Endothelial cell of umbilical vein (primary cell): ENCODE data around the gene NTMT1. TPM values are rescaled to one million over a fixed set of nuclear protein-coding genes. Genes with fewer than 3 reads are reported as not detected.
A peak's percentile ranks its signal among the peaks of the same experiment; 100 is the strongest.

Experiments used
- BruUV-seq: library from RNA; stranded (reverse); fragments of 400-500 nt; replicated peaks from 2 replicates; lab custom pipeline; 2021; lab: Mats Ljungman, UMichigan
- CTCF ChIA-PET: fragments of 300-600, 350-600 bp; sonication (Branson Sonifier 250); formaldehyde crosslinking; loops from one replicate; lab custom pipeline; 2021; ENCODE audit warnings: antibody characterized with exemption, inconsistent platforms; lab: Charles Lee
- POLR2A ChIA-PET: fragments of 300-600, 350-600 bp; sonication (Branson Sonifier 250); formaldehyde crosslinking; loops from one replicate; lab custom pipeline; 2021; ENCODE audit warnings: antibody characterized with exemption, inconsistent platforms; lab: Charles Lee
- DNase-seq: peaks from one replicate; pipeline ENCODE4 v3.0.0-alpha.2; 2011; ENCODE audit warnings: low read depth, low spot score
- FAIRE-seq: peaks from 2 replicates; lab custom pipeline; 2011; peaks lifted over from hg19 to GRCh38; lab: Jason Lieb, UNC
- H2AFZ ChIP-seq: 2 replicates; pipeline ENCODE4 v1.6.0; 2012; ENCODE audit warnings: low read depth, low read length, control low read depth, inconsistent platforms
- H3K27ac ChIP-seq: 2 replicates; pipeline ENCODE4 v1.5.1; 2011; ENCODE audit warnings: low read depth, mild to moderate bottlenecking, control low read depth, low read length, moderate library complexity; ENCODE audit not compliant: insufficient read depth
- H3K27me3 ChIP-seq, 2 experiments: 2 replicates each; pipeline versions ENCODE4 v1.6.0 to v1.6.1; 2011; ENCODE audit warnings: low read length in 2 of 2, mixed read lengths in 1 of 2; ENCODE audit not compliant: control insufficient read depth in 2 of 2, insufficient read depth in 2 of 2
- H3K36me3 ChIP-seq, 2 experiments: 2 replicates in 1 of 2; 3 replicates in 1 of 2; pipeline ENCODE4 v1.5.1; 2011; ENCODE audit warnings: low read length in 2 of 2, mild to moderate bottlenecking in 1 of 2, moderate library complexity in 1 of 2; ENCODE audit not compliant: control insufficient read depth in 2 of 2, insufficient read depth in 2 of 2; ENCODE audit errors: extremely low read depth in 1 of 2
- H3K4me1 ChIP-seq: 3 replicates; pipeline ENCODE4 v1.5.1; 2011; ENCODE audit warnings: mild to moderate bottlenecking, low read length; ENCODE audit not compliant: control insufficient read depth, insufficient read depth; ENCODE audit errors: extremely low read depth
- H3K4me2 ChIP-seq: 2 replicates; pipeline ENCODE4 v1.6.1; 2011; ENCODE audit warnings: low read length, control low read depth, mixed read lengths; ENCODE audit not compliant: insufficient read depth
- H3K4me3 ChIP-seq, 3 experiments: fragments of 200-600 bp in 1 of 3; sonication (generic), shearing (Covaris generic) in 1 of 3; replicated peaks in 1 of 3; 2 replicates each; pipeline ENCODE4 v1.5.1; 2011 to 2016; ENCODE audit warnings: control low read depth in 3 of 3, low read length in 3 of 3, mild to moderate bottlenecking in 2 of 3, inconsistent platforms in 1 of 3, low read depth in 1 of 3, moderate library complexity in 1 of 3; ENCODE audit not compliant: insufficient read depth in 1 of 3
- H3K79me2 ChIP-seq: 2 replicates; pipeline ENCODE4 v1.6.0; 2012; ENCODE audit warnings: low read length, inconsistent platforms; ENCODE audit not compliant: control insufficient read depth, insufficient read depth
- H3K9ac ChIP-seq: replicated peaks from 2 replicates; pipeline ENCODE3; 2011; ENCODE audit warnings: low read length, control low read depth; ENCODE audit not compliant: insufficient read depth; ENCODE audit errors: extremely low read depth
- H3K9me1 ChIP-seq: replicated peaks from 3 replicates; pipeline ENCODE4 v1.6.0; 2011; ENCODE audit warnings: mild to moderate bottlenecking, low read length; ENCODE audit not compliant: control insufficient read depth, insufficient read depth; ENCODE audit errors: extremely low read depth
- H3K9me3 ChIP-seq: replicated peaks from 2 replicates; pipeline ENCODE4 v1.5.1; 2012; ENCODE audit warnings: low read length, inconsistent platforms; ENCODE audit not compliant: control insufficient read depth, insufficient read depth
- H4K20me1 ChIP-seq: replicated peaks from 2 replicates; pipeline ENCODE3; 2011; ENCODE audit warnings: mild to moderate bottlenecking, low read length; ENCODE audit not compliant: control insufficient read depth, insufficient read depth; ENCODE audit errors: extremely low read depth
- CTCF ChIP-seq, 2 donors: IDR thresholded peaks; 1 replicate in 1 of 2; 2 replicates in 1 of 2; pipeline ENCODE4 v1.5.1; 2011; ENCODE audit warnings: low read length in 2 of 2, mild to moderate bottlenecking in 2 of 2, moderate library complexity in 2 of 2, control low read depth in 1 of 2, inconsistent platforms in 1 of 2, low read depth in 1 of 2; ENCODE audit not compliant: insufficient read depth in 1 of 2; ENCODE audit errors: extremely low read depth in 1 of 2
- EZH2 ChIP-seq: IDR thresholded peaks from 2 replicates; pipeline ENCODE4 v1.6.1; 2012; ENCODE audit warnings: borderline replicate concordance, low read depth, mild to moderate bottlenecking, moderate library complexity, low read length, inconsistent platforms; ENCODE audit not compliant: severe bottlenecking
- FOS ChIP-seq: IDR thresholded peaks from 2 replicates; pipeline ENCODE4 v1.6.1; 2011; ENCODE audit warnings: mild to moderate bottlenecking, low read length, moderate library complexity, borderline replicate concordance; ENCODE audit not compliant: insufficient read depth
- GATA2 ChIP-seq: IDR thresholded peaks from 2 replicates; pipeline ENCODE4 v1.7.0; 2011; ENCODE audit warnings: low read depth, mild to moderate bottlenecking, moderate library complexity, mixed read lengths, low read length; ENCODE audit not compliant: insufficient read length, insufficient read depth
- JUN ChIP-seq: IDR thresholded peaks from 2 replicates; pipeline ENCODE4 v1.6.1; 2011; ENCODE audit warnings: borderline replicate concordance, low read depth; ENCODE audit not compliant: insufficient read length, insufficient read depth
- MAX ChIP-seq: IDR thresholded peaks from 2 replicates; pipeline ENCODE4 v1.6.1; 2011; ENCODE audit not compliant: insufficient read depth, insufficient read length
- MYC ChIP-seq: IDR thresholded peaks from one replicate; pipeline ENCODE4 v1.6.1; 2011; ENCODE audit warnings: mild to moderate bottlenecking, low read depth, low read length
- POLR2A ChIP-seq: IDR thresholded peaks from 2 replicates; pipeline ENCODE4 v1.6.1; 2012; ENCODE audit warnings: low read depth, mild to moderate bottlenecking, control low read depth, low read length
- POLR2AphosphoS5 ChIP-seq: IDR thresholded peaks from 2 replicates; pipeline ENCODE4 v1.6.1; 2012; ENCODE audit warnings: low read depth, mild to moderate bottlenecking, control low read depth, low read length, moderate library complexity; ENCODE audit not compliant: insufficient read depth
- dilution Hi-C: fragments of 300-500 bp; cut with MboI; formaldehyde crosslinking; loops from one replicate; pipeline ENCODE4 v1.15.0; 2019; ENCODE audit warnings: low sequenced_read_pairs; ENCODE audit not compliant: extremely low pct_ligation_motif_present
- intact Hi-C: fragments of 100-400 bp; cut with micrococcal nuclease; formaldehyde crosslinking; loops from one replicate; pipeline ENCODE4 v1.10.0; 2022
- polyA plus RNA-seq, 4 experiments: library from polyadenylated mRNA; depleted of rRNA in 3 of 4; stranded (reverse) in 3 of 4; unstranded in 1 of 4; fragments of >200 nt; gene quantifications; 2 replicates each; pipeline versions ENCODE4 v1.2.1 to v1.2.3, GENCODE V29; 2011 to 2012; ENCODE audit warnings: missing spikeins in 1 of 4
- total RNA-seq: library from RNA; stranded (reverse); gene quantifications from 2 replicates; pipeline ENCODE4 v1.2.3, GENCODE V29; 2021

Gene NTMT1
- total and polyA plus RNA-seq, 2 donors (not counting 3 experiments of a cell fraction or from before 2014, with no cell fraction given): 47.6 to 58.3 TPM

GRCh38 chr9:129610473-129611306 is 15.3 kb upstream of the NTMT1 start:
- FAIRE-seq (peak; percentile 76), DNase-seq (peak; percentile 64)
- ChIA-PET CTCF (interaction anchor here (0.8 to 7.0 kb wide), 18 partner anchors 10 to 481 kb away, joined by 3 to 100 read pairs (median 4); partner anchors contain the start of genes C9orf50, IER5L and NTMT1), POLR2A (no interaction called here)
- Histone ChIP-seq H3K4me2 (peak overlapping the region; percentile 69), H4K20me1 (no peaks in the 10 kb centered on the region), H3K9ac (peak overlapping the region; percentile 39), H2AFZ (peak overlapping the region; percentile 71), H3K4me3 (peak overlapping the region; percentile 24 to 56 (median 46)), H3K9me1 (no peaks in the 10 kb centered on the region), H3K36me3 (no peaks in the 10 kb centered on the region), H3K9me3 (no peaks in the 10 kb centered on the region), H3K79me2 (no peaks in the 10 kb centered on the region), H3K27me3 (peaks cover 0 to 5% of the 10 kb centered on the region in 2 experiments), H3K27ac (peak overlapping the region; percentile 16), H3K4me1 (peaks cover 14% of the 10 kb centered on the region)
- BruUV-seq: no TSS peak
- dilution Hi-C loops: no loop called here
- TF ChIP-seq JUN: no peak
- peak; percentile 71 for TF ChIP-seq POLR2AphosphoS5
- TF ChIP-seq MYC: no peak
- TF ChIP-seq CTCF (IDR thresholded peaks at IDR 0.05; ENCODE audit: extremely low read depth in 1 of 2, insufficient read depth in 1 of 2, low read depth in 1 of 2, low read length in 2 of 2): peak; percentile 86 to 96
- TF ChIP-seq MAX: no peak
- TF ChIP-seq GATA2: no peak
- no peak for TF ChIP-seq POLR2A
- TF ChIP-seq FOS: no peak
- peak; percentile 7 for TF ChIP-seq EZH2
- intact Hi-C loops: loop anchor here (1.0 to 10.0 kb wide), 8 partner anchors 14 to 606 kb away; no protein-coding TSS in a partner anchor
